GM23338 (cell line): ENCODE measurements around the gene CLCF1. TPM values are rescaled to one million over a fixed set of nuclear protein-coding genes. Genes with fewer than 3 reads are reported as not detected.

Experiments
- ATAC-seq: fragments of 200-7000 bp; cut with Tn5 transposase; 3 replicates; pipeline ENCODE4 v1.9.1; 2020
- DNase-seq: peaks from one replicate; pipeline ENCODE4 v3.0.0-alpha.2; 2015; ENCODE audit warnings: low spot score
- H2AFZ ChIP-seq: fragments of 200-600 bp; sonication (generic); 2 replicates; pipeline ENCODE4 v1.8.0; 2016; ENCODE audit warnings: antibody characterized with exemption, mild to moderate bottlenecking, moderate library complexity
- H3F3A ChIP-seq: fragments of 200-600 bp; sonication (generic); replicated peaks from 2 replicates; pipeline ENCODE4 v1.8.0; 2017; ENCODE audit warnings: antibody characterized with exemption, mixed run types, low read depth
- H3K27ac ChIP-seq: fragments of 200-600 bp; sonication (generic); 2 replicates; pipeline ENCODE4 v1.6.1; 2016; ENCODE audit warnings: low read depth
- H3K27me3 ChIP-seq: fragments of 200-600 bp; sonication (generic); 2 replicates; pipeline ENCODE4 v1.8.0; 2016; ENCODE audit warnings: mild to moderate bottlenecking, mixed run types, moderate library complexity; ENCODE audit not compliant: insufficient read depth
- H3K36me3 ChIP-seq: fragments of 200-600 bp; sonication (generic); 2 replicates; pipeline ENCODE4 v1.8.0; 2016; ENCODE audit warnings: mild to moderate bottlenecking; ENCODE audit not compliant: insufficient read depth
- H3K4me1 ChIP-seq: fragments of 200-600 bp; sonication (generic); 2 replicates; pipeline ENCODE4 v1.8.0; 2016; ENCODE audit warnings: mild to moderate bottlenecking, moderate library complexity; ENCODE audit not compliant: insufficient read depth
- H3K4me2 ChIP-seq: fragments of 200-600 bp; sonication (generic); 2 replicates; pipeline ENCODE4 v1.7.1; 2017; ENCODE audit warnings: mixed run types
- H3K4me3 ChIP-seq: fragments of 200-600 bp; sonication (generic); 2 replicates; pipeline ENCODE4 v1.6.1; 2016; ENCODE audit warnings: mixed run types
- H3K79me2 ChIP-seq: fragments of 200-600 bp; sonication (generic); replicated peaks from 2 replicates; pipeline ENCODE4 v1.8.0; 2017; ENCODE audit warnings: mild to moderate bottlenecking; ENCODE audit not compliant: insufficient read depth
- H3K9me2 ChIP-seq: fragments of 200-600 bp; sonication (generic); 2 replicates; pipeline ENCODE4 v1.8.0; 2017; ENCODE audit not compliant: insufficient read depth
- H4K20me1 ChIP-seq: fragments of 200-600 bp; sonication (generic); replicated peaks from 2 replicates; pipeline ENCODE4 v1.8.0; 2017; ENCODE audit warnings: mild to moderate bottlenecking; ENCODE audit not compliant: insufficient read depth
- H3K27ac Mint-ChIP-seq: 2 replicates; pipeline ENCODE4 v1.8.0; 2020; ENCODE audit warnings: inconsistent platforms, mild to moderate bottlenecking, moderate library complexity, mixed read lengths
- H3K27me3 Mint-ChIP-seq: 3 replicates; pipeline ENCODE4 v1.8.0; 2022; ENCODE audit warnings: low read depth, mild to moderate bottlenecking, moderate library complexity, mixed read lengths, inconsistent platforms; ENCODE audit not compliant: insufficient read depth, poor library complexity
- H3K36me3 Mint-ChIP-seq: 3 replicates; pipeline ENCODE4 v1.8.0; 2021; ENCODE audit warnings: low read depth, mild to moderate bottlenecking, inconsistent platforms, moderate library complexity, mixed read lengths
- H3K4me1 Mint-ChIP-seq: 3 replicates; pipeline ENCODE4 v1.8.0; 2020; ENCODE audit warnings: mild to moderate bottlenecking, inconsistent platforms, mixed read lengths
- H3K4me3 Mint-ChIP-seq: 3 replicates; pipeline ENCODE4 v1.8.0; 2021; ENCODE audit warnings: moderate library complexity, mild to moderate bottlenecking, inconsistent platforms, mixed read lengths
- H3K9me3 Mint-ChIP-seq: 3 replicates; pipeline ENCODE4 v1.8.0; 2020; ENCODE audit warnings: moderate library complexity, mild to moderate bottlenecking, inconsistent platforms, mixed read lengths
- CTCF ChIP-seq, 2 experiments: fragments of 200-600 bp in 1 of 2; sonication (generic) in 1 of 2; conservative IDR thresholded peaks; 2 replicates each; pipeline versions ENCODE4 v1.5.1 to v1.6.1; 2016 to 2017; ENCODE audit warnings: antibody characterized with exemption in 2 of 2, low read depth in 2 of 2, mild to moderate bottlenecking in 2 of 2, moderate library complexity in 1 of 2
- ETS1 ChIP-seq: IDR thresholded peaks from 2 replicates; pipeline ENCODE4 v1.6.1; 2016; ENCODE audit warnings: antibody characterized with exemption
- JUNB ChIP-seq: IDR thresholded peaks from one replicate; pipeline ENCODE4 v1.6.1; 2016; ENCODE audit warnings: antibody characterized with exemption; ENCODE audit not compliant: unreplicated experiment
- NANOG ChIP-seq: IDR thresholded peaks from 2 replicates; pipeline ENCODE4 v1.6.1; 2016; ENCODE audit warnings: antibody characterized with exemption, borderline replicate concordance
- POLR2AphosphoS5 ChIP-seq: IDR thresholded peaks from 2 replicates; pipeline ENCODE4 v1.6.1; 2016; ENCODE audit warnings: antibody characterized with exemption, low read depth
- STAT1 ChIP-seq: IDR thresholded peaks from one replicate; pipeline ENCODE4 v1.6.1; 2016; ENCODE audit warnings: antibody characterized with exemption; ENCODE audit not compliant: unreplicated experiment
- ZNF114 ChIP-seq: fragments of 250-450 bp; sonication (Bioruptor Pico); IDR thresholded peaks from 2 replicates; pipeline ENCODE4 v1.5.0; 2020; ENCODE audit warnings: mild to moderate bottlenecking, moderate library complexity
- ZNF462 ChIP-seq: fragments of 250-450 bp; sonication (Bioruptor Pico); IDR thresholded peaks from 2 replicates; pipeline ENCODE4 v1.5.0; 2020; ENCODE audit warnings: mild to moderate bottlenecking, moderate library complexity
- polyA plus RNA-seq: library from polyadenylated mRNA; unstranded; fragments of >200 nt; fragmentation: Nextera tagmentation; extraction: Ambion mirVana; gene quantifications from 2 replicates; pipeline ENCODE4 v1.2.1, GENCODE V29; 2016
- total RNA-seq: library from RNA; depleted of rRNA; stranded (reverse); fragments of >200 nt; shearing (Covaris generic); gene quantifications from 2 replicates; pipeline ENCODE4 v1.2.3, GENCODE V29; 2014

The CLCF1 gene
- total and polyA plus RNA-seq, 2 experiments from 2014 or later, result 0.32 TPM; not detected in 1

- Histone ChIP-seq H3K4me2 (no peak overlapping the region), H3K4me3 (no peak overlapping the region), H3K27ac (no peak overlapping the region), H2AFZ (no peak overlapping the region), H3K36me3 (no peaks in the 10 kb centered on the region), H3K79me2 (no peaks in the 10 kb centered on the region), H4K20me1 (no peaks in the 10 kb centered on the region), H3K9me2 (no peaks in the 10 kb centered on the region), H3F3A (no peaks in the 10 kb centered on the region; the same call in 1 of the 2 replicates), H3K27me3 (peaks cover 54% of the 10 kb centered on the region), H3K4me1 (peaks cover 23% of the 10 kb centered on the region)
- no peak for ATAC-seq
- Mint-ChIP-seq H3K4me3 (no peak overlapping the region; the same call in 2 of the 3 replicates), H3K27me3 (peaks cover 29% of the 10 kb centered on the region), H3K9me3 (no peaks in the 10 kb centered on the region; the same call in 2 of the 3 replicates), H3K27ac (no peak overlapping the region), H3K36me3 (no peaks in the 10 kb centered on the region), H3K4me1 (peaks cover 44% of the 10 kb centered on the region)
- no peak for DNase-seq
- TF ChIP-seq STAT1 (no peak), JUNB (no peak), POLR2AphosphoS5 (no peak), ETS1 (no peak), CTCF (conservative IDR thresholded peaks at IDR 0.05; ENCODE audit: low read depth in 2 of 2) (no peak), ZNF114 (CRISPR knock-in tag) (no peak), NANOG (no peak), ZNF462 (no peak)
Measured at GRCh38 chr11:67378544-67378943, 5.1 kb upstream of the CLCF1 start.
